ENCODE measurements around the gene LRRC7.

The LRRC7 gene

DNA sequence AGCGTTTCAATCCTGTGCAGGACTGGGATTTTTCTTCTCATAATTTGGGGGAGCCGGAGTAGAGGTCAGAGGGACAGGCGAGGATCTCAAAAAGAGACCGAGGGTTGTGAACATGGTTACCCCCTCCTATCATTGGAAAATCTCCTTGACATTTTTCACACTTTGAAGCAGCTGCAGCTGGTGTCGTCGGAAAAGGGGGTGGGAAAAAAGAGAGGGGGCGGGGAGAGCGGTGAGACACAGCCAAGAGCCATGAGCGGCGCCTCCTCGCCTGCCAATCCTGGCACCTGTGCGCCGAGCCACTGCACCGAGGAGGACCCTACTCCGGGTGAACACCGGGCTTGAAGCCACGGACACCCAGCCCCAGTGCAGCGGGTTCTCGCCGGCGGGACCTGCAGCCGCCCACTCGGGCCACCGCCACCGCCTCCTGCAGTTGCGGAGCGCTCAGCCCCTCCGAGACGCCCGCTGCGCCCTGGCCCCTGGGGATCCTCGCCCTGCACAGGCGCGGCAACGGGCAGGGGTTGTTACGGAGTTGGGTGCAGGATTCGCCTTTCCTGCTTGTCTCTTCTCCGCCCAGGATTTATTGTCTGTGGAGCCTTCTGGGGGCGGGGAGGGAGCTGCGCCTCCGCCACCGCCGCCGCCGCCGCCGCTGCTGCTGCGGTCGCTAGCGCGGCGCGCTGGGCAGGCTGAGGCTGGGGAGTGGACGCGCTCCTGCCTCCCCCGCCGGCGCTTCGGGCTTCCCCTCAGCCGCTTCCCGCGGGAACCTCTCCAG lies at the start of gene LRRC7:
TSS of gene LRRC7 (plus strand) at position 271 of the 769 bp plus-strand sequence. CDS start 718 bp downstream, outside the sequence.
- DNase-seq (ENCODE audit: low spot score) = peak; percentile 11

DNA sequence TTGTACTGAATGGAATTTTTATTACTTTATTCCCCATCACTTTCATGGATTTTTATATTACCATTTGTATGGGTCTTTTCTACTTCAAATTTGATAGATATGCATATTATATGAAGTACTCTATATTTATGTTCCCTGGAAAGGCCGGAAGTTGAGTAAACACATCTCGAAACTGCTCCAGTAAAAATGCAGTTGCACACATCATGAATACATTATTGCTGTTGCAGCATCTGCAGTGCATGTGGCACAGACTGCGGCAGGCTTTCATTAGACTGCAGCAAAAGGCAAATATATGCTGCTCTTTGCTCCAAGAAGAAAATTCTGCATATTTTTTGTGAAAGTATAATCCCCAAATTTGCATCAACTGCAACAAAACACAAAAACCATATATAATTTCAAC lies 48.7 kb upstream of the LRRC7 start:
- no peak for DNase-seq (ENCODE audit: low spot score)

DNA sequence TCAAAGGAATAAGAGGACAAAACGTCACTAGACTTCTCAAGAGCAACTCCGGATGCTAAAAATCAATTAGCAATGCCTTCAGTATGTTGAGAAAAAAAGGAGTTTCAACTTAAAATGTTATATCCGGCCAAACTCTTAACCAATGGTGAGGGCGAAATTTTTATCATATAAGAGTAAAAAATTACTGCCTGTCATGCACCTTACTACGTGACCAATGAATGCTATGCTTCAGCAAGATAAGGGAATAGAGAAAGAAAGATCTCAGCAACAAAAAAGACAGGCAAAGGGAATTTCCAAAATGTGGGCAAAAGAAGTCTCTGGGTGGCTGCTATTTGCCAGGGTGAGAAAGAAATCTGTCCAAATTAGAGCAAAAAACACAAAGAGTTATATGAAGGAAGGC lies 47.4 kb upstream of the LRRC7 start:
- DNase-seq (ENCODE audit: low spot score) = no peak

DNA sequence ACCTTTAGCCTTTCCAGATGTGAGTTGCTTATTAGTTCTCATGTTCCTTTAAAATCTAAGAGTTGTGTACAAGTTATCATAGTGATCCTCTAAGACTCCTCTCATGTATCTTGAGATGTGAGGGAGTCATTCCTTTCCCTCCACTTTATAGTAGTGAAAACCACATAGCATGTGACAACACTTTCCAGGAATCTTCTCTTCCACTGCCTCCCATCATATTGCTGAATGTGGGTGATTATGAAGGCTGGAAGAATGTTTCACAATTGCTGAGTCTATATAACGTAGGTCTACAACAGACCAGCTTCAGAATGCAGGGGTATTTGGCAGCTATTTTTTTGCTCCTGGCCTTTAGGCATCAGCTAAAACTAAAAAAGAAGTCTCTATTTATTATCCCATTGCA lies 44.7 kb upstream of the LRRC7 start:
- DNase-seq (ENCODE audit: low spot score) = peak; percentile 34

DNA sequence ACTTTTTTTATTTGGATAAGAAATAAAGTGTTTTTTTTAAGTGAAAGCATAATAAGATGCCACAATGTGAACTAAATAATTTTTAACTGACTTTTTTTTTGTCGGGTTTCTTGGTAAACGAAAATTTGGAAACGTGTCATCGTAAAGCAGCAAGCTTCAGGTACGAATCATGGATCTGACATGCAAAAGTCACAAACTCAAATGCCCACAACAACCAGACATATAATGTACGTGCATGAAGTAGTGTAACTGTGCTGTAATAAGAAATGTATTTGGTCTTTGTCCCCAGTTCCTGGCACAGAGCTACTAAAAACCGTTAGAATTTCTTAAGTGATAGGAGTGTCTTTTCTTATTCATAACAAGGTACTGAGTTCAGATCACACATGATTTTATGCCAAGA lies 44.3 kb upstream of the LRRC7 start:
- no peak for DNase-seq (ENCODE audit: low spot score)

DNA sequence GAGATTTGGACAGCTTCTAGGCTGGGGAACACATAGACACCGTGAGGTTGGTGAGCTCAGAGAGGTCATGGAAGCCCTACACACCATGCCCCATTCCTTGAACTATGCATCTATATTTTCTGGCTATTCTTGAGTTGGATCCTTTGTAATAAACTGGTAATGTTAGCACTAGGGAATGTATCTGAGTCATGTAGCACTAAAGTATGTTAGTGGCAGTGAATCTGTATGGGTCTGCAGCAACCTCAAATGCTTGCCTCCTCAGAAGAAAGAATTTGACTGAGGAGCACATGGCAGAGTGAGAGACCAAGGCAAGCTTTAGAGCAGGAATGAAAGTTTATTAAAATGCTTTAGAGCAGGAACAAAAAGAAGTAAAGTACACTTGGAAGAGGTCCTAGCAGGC lies 43.7 kb upstream of the LRRC7 start:
- no peak for DNase-seq (ENCODE audit: low spot score)

DNA sequence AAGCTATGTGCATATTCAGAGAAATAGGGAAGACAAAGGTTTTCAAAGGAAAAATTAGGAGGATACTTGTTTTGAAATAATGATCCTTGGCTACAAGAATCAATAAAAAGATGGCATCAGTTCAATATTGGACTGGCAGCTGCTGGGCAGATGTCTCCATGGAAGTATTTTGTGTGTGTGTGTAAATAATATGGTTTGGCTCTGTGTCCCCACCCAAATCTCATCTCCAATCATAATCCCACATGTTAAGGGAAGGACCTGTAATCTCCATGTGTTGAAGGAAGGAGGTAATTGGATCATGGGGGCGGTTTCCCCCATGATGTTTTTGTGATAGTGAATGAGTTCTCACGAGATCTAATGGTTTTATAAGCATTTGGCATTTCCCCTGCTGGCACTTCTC lies 40.4 kb upstream of the LRRC7 start:
- no peak for DNase-seq (ENCODE audit: low spot score)

DNA sequence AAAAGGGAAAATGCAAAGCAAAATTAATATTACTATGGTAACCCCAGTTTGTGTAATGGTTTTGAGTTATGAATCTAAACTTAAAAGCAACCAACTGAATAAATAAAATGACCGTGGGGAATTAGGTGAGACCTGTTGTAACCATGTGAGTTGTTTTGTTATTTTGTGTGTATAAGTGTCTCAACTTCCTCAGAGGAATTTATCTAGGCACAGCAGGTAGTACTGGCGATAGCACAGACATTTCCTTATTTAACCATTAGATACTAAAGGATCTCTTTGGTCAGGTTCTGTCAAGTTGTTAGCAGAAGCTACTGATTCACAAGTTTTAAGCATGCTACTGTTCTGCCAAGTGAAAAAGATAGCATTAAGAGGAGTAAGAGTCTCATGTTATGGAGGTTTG lies 39.3 kb upstream of the LRRC7 start:
- DNase-seq (ENCODE audit: low spot score) = no peak

DNA sequence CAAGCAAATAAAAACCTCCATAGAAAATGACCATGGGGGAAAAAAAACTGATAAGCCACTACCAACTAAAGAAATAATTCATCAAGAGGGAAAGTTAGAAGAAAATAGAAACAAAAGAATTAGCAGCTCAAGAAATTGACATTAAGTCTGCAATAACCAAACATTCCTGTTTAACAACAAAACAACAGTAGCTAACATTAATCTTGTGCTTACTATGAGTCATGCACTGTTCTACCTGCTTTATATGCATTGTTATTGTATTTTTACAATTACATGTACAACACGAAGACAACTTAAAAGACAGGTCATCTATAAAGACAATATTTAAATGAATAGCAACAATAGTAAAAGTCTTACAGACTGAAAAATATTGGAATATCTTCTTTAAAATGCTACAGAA lies 34.4 kb upstream of the LRRC7 start:
- DNase-seq (ENCODE audit: low spot score) = no peak

DNA sequence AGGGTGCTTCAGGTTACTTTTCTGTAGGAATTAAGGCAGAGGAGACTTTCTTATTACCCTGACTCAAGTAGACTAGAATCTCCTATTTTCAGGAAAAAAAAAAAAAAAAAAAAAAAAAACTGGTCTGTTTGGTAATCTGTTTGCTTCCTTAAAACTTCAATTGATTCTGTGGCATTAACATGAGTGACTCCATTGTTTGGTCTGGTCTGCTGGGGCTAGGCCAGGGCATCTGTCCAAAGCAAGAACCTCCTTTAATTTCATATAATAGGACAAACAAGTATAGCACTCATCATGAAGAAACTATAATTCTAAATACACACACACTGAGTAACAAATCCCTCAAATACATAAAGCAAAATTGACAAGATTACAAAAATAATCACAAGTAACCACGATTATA lies 32.9 kb upstream of the LRRC7 start:
- no peak for DNase-seq (ENCODE audit: low spot score)

DNA sequence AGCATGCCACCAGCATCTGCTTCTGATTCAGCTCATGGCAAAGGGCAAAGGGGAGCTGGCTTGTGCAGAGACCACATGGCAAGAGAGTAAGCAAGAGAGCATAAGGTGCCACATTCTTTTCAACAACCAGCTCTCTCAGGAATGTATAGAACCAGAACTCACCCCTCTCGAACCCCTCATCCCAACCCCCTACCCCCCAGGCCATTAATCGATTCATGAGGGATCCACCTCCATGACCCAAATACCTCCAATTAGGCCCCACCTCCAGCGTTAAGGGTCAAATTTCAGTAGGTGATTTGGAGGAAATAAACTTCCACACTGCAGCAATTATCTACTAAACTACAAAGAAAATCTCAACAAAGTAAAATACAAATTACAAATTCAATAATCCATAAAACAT lies 32.2 kb upstream of the LRRC7 start:
- no peak for DNase-seq (ENCODE audit: low spot score)

DNA sequence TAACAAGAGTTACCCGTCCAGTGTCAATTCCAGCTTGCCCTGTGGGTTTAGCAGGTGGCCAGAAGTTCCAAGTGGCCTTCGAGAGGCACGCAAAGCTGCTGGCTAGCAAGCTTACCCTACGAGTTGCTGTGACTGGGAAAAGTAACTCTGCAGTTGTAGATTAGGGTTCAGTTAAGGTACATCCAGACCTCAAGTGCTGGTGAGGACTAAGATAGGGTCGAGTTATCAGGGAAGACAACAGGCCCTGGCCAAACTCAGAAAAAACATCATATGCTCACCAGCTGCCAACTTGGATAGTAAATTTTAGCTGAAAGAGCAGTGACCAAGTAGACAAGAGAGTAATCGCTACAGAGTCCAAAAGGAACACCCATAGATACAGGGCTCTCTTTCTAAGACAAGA lies 27.7 kb upstream of the LRRC7 start:
- DNase-seq (ENCODE audit: low spot score) = no peak

DNA sequence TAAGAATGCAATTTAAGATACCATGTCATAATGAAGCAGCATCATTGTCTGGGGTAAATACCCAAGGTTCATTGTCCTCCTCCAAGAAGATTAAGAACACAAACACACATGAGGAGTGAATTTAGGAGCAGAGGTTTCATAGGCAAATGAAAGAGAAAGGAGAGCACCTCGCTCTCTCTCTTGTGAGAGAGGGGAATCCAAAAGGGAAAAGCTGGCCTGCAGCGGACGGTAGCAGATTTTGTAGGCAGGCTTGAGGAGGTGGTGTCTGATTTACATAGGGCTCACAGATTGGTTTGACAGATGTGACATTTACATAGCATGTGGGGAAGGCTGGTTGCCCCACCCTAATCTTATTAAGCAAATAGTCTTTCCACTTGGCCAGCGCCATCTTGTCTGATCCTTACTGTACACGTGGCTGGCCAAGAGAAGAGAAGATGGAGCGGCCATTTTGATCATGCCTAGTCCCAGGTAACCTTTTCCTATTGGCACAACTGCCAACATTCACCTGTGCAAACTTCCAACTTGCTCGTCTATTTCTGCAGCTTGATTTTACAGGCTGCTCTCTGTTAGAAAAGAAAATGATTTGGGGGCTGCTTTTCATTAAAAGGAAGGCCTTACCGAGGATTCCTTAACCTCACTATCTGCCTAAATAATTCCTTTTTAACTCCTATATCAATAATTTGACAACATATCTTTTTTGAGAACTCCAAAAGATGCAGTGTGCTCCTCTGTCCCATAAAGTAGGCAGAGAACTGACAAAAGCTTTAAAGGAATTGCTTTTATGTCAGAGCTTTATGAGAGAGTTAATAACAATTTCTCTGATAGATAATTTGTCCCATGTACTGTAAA lies 16.0 kb upstream of the LRRC7 start:
- DNase-seq (ENCODE audit: low spot score) = no peak

DNA sequence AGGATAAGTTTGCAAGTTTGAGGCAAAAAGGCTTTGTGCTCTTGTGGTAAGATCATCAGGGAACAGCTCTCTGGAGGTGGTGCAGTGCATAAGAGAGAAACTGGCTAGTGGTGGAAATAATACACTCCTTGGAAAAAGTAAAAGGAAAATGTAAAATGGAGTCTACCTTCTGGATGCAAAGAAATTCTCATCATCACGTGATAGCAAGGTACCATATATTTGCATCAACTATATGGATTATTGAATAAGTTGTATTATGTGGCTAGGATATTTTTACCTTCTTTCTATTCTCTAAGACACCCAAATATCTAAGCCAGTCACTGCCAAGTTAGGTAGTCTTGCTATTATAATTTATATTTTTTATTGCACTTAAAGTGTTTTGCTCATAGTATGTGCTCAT lies 14.0 kb upstream of the LRRC7 start:
- no peak for DNase-seq (ENCODE audit: low spot score)

DNA sequence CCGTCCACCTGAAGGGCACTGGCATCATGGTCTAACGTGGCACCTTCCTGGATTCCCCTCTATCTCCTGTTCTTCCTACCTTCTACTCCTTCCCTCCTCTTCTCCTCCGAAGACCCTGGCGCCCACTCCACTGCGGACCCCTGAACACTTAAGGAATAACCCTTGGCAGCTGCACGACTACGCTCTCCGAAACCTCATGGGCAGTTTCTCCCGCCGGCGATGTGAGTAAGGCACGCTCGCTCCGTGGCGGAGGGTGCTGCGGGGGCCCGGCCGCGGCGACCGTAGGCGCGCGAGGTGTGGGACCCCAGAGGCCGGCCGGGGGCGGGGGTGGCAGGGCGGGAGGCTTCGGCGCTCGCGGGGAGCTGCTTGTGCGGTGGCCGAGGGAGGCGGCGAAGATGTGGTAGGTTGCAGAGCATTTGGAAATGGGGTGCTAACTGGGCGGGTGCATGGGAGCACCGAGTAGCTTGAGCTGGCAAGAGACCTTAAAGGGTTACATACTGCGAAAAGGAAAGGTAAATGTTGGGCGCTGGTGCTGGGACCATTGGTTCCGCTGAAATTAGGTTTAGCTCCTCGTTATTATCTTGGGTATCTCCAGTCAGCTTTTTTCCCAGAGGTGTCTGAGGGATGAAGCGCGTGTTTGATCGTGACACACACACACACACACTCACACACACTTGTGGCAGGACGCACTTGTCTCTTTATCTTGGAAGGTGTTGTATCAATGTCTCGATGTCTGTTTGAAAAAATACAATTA lies 876 bp downstream of the LRRC7 start:
- DNase-seq (ENCODE audit: low spot score) = no peak

DNA sequence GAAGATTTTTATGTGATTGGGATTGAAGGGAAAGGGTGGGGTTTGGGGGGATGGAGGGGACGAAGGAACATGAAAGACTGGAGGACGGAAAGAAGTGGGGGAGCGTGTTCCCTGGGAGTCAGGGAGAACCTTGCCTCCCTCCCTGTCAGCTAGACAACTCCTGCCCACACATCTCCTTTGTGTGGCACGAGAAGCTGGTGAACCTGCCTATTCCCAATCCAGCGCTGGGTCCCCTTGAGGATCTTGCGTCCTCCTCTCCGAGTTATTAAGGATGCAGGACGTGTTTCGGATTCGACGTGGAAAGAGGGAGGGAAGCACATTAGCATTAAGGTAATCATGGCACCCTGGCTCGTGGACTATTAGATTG lies 1.4 kb downstream of the LRRC7 start:
- DNase-seq (ENCODE audit: low spot score) = no peak

DNA sequence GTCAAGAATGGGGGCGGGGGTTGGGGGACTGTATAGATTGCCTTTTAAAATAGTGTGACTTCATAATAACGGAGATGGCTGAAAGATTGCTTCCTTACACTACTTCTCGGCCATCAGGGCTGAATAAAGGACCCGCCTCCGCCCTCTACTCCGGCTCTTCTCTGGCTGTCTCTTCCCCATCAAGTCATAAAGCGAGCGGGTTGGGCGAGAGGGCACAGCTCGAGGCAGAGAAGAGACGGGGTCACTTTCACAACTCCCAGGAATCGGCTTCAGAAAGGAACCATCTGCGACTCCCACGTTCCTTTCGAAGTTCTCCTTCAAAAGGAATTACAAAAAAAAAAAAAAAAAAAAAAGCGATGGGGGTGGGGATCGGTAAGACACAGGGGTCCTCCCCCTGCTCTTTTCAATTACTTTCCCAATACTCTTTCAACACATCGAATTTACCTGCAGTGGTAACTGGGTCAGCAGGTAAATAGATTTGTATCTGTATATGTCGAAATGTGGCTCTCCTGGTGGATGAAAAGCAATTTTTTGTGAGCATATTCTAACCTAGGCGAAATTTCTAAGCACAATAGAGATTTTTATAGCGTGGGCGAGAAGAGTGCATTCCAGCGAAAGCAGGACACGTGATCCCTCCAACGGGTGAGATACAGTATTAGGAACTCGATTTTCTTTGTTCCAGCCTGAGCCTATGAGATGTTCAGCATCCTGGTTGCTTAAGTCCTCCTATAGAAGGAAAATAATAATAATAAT lies 2.0 kb downstream of the LRRC7 start:
- no peak for DNase-seq (ENCODE audit: low spot score)

DNA sequence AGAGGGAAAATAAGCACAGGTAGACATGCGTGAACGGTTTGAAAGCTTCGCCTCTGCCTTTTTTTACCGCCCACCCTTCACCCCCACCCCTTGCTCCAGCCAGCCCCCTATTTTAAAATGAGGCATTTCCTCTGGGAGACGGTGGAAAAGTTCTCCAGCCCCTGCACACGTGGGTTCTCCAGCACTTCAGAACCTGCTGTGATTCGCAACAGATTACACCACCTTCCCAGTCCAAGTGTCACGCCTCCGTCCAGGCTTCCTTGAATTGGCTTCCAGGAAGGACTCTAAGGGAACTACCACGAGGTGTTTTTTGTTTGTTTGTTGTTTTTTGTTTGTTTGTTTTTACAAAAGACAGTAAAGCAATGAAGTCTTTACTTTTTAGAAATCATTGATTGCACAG lies 2.6 kb downstream of the LRRC7 start:
- no peak for DNase-seq (ENCODE audit: low spot score)

DNA sequence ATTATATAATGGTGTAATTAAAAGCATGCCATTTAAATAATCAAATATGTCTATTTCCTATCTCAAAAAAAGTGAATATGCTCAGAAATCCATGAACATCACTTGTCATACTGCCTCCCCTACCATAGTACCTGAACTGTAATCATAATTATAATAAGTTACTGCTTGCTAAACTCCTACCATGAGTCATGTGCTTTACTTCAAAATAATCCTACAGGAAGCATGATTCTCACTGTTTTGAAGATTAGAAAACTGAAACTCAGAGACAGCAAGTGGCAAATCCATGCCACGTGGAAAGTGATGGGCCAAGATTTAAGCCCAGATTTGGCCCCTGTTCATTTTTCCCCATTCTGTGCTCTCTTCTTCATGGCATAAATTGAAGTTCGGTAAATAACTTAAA lies 5.2 kb downstream of the LRRC7 start:
- no peak for DNase-seq (ENCODE audit: low spot score)

DNA sequence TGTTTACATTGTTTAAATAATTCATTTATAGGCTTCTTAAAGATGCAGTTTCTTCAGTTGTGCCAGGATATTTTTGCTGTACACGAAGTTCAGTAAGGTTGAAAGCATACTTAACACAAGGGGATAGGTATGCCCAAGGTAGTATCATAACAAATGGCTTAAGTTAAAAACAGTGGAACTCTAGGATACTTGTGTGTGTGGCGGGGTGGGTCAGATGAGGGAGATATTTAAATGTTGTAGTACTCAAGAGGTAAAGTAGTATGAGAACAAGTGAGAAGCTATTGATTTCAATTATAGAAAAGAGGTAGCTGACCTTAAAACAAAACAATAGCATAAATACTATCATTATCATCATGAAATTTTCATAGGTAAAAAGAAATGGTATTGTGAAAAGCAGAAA lies 6.2 kb downstream of the LRRC7 start:
- no peak for DNase-seq (ENCODE audit: low spot score)

DNA sequence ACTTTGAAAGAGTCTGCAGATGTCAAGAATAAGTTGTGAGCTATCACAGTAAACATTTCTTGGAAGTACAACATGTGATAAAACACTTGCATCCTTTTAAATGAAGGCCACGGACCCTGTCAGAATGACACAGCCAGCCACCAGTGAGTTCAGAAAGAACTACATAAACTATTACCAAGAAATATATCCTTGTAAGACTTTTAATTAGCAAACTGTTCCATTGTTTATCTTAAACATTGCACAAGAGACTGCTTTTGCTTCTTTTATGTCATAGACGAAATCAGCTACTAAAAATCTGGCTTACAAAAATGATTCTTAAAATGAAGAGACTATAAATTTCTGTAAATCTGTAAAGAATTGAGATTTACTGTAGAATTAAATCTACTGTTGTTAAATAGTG lies 17.9 kb downstream of the LRRC7 start:
- no peak for DNase-seq (ENCODE audit: low spot score)

DNA sequence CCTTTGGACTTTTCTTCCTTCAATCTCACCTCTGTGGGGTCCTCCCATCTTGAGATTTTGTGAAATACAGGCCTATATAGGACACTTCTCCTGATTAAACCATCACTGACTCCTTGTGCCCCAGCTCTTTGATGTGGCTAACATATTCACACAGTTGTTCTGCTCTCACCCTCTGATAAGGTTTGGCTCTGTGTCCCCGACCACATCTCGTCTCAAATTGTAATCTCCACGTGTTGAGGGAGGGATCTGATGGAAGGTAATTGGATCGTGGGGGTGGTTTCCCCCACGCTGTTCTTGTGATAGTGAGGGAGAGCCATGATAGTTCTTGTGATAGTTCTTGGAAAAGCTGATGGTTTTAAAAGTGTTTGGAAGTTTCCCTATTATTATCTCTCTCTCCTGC lies 19.7 kb downstream of the LRRC7 start:
- no peak for DNase-seq (ENCODE audit: low spot score)

All from hepatic stellate cell (primary cell).